Measurements from ENCODE around the gene TMBIM1. TPM values are rescaled to one million over a fixed set of nuclear protein-coding genes. Genes with fewer than 3 reads are reported as not detected.

Gene TMBIM1, protein sequence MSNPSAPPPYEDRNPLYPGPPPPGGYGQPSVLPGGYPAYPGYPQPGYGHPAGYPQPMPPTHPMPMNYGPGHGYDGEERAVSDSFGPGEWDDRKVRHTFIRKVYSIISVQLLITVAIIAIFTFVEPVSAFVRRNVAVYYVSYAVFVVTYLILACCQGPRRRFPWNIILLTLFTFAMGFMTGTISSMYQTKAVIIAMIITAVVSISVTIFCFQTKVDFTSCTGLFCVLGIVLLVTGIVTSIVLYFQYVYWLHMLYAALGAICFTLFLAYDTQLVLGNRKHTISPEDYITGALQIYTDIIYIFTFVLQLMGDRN
- polyA plus RNA-seq (ENCODE audit: insufficient read length), result 88.0 TPM
- long read RNA-seq, donor 1, transcript TMBIM1-201 (12 exons, 2,371 nt), result major isoform, 15 of 22 reads
- long read RNA-seq, donor 1, partial matches to known transcripts, result 6 of 22 reads
- long read RNA-seq, donor 1, other reads (novel, unspliced or antisense), result 0 of 22 reads
- long read RNA-seq, donor 2, transcript TMBIM1-201 (12 exons, 2,371 nt), result major isoform, 15 of 22 reads
- long read RNA-seq, donor 2, partial matches to known transcripts, result 5 of 22 reads
- long read RNA-seq, donor 2, other reads (novel, unspliced or antisense), result 0 of 22 reads
- long read RNA-seq, donor 3, transcript TMBIM1-201 (12 exons, 2,371 nt), result major isoform, 18 of 20 reads
- long read RNA-seq, donor 3, partial matches to known transcripts, result 0 of 20 reads
- long read RNA-seq, donor 3, other reads (novel, unspliced or antisense), result 0 of 20 reads
- long read RNA-seq, donor 4, partial matches to known transcripts, result 0 of 2 reads
- long read RNA-seq, donor 4, other reads (novel, unspliced or antisense), result 0 of 2 reads
- long read RNA-seq, donor 5, transcript TMBIM1-201 (12 exons, 2,371 nt), result major isoform, 33 of 34 reads
- long read RNA-seq, donor 5, partial matches to known transcripts, result 0 of 34 reads
- long read RNA-seq, donor 5, other reads (novel, unspliced or antisense), result 0 of 34 reads
- long read RNA-seq, donor 6, transcript TMBIM1-201 (12 exons, 2,371 nt), result major isoform, 14 of 21 reads
- long read RNA-seq, donor 6, partial matches to known transcripts, result 5 of 21 reads
- long read RNA-seq, donor 6, other reads (novel, unspliced or antisense), result 0 of 21 reads
- long read RNA-seq, donor 7, transcript TMBIM1-201 (12 exons, 2,371 nt), result major isoform, 25 of 27 reads
- long read RNA-seq, donor 7, partial matches to known transcripts, result 0 of 27 reads
- long read RNA-seq, donor 7, other reads (novel, unspliced or antisense), result 0 of 27 reads
- long read RNA-seq, donor 8, transcript TMBIM1-201 (12 exons, 2,371 nt), result major isoform, 9 of 10 reads
- long read RNA-seq, donor 8, partial matches to known transcripts, result 0 of 10 reads
- long read RNA-seq, donor 8, other reads (novel, unspliced or antisense), result 0 of 10 reads

DNA sequence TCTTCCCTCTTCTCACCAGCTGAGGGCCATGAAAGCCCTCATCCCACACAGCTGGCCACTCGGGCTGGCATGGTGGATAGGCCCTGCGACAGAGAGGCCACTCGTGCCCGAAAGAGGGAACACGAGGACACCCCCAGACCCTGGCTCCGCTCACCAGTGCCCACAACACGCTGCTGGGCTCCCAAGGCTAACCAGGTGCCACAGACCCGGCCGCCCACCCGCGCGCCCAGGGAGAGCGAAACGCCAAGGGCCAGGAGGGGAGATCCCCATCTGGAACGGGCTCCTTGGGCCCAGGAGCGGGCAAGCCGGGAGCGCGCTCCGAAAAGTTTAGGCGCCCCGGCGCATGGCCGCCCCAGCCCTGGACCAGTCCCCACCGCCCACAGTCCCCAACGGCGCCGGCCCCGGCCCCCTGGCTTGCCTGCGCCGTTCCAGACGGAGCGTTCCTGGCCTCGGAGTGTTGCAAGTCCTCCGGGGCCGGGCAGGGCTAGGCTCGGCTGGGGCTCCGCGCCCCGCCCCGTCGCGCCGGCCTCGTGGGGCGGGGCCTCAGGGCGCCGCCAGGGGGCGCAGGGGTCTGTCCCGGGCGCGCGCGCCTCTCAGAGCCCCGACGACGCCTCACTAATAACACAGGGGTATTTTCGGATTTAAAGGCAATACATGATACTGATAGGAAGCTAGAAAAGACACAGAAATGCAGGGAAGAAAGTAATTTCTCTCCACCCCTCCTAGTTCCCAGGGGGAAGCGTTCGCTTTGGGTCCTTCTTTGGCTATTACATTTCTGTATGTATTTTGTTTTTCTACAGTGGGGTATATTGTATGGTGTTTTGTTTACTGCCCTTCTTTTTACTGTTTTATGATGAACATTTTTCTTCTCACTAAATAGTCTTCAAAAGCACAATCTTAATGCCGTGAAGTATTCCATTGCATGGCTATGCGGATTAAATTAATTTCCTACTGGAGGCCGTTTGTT is at the start of gene TMBIM1:
TMBIM1 (minus strand) TSS at position 456 of the 967 bp plus-strand sequence. CDS start 10,362 bp downstream, outside the sequence.
- DNase-seq, result peak; percentile 74

DNA sequence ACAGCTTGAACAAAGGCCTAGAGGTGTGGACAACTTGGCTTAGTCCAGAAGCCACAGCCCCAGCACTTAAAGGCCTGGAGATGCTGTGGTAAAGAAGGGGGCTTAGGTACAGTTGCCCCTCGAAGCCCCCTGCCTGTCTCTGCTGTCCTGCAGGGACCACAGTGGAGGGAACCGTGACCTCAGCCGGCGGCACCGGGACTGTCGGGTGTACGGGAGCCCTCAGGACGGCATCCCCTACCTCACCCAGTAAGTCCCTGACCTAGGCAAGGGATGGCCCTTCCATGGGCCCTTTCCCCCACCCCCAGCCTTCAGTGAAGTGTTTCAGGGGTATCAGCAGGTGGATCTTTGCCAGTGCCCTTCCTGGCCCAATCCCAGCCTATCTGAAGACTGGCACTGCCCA is 49.1 kb upstream of the TMBIM1 start:
- no peak for DNase-seq

GRCh38 chr2:218340656-218341055 is 48.4 kb upstream of the TMBIM1 start:
- no peak for DNase-seq

GRCh38 chr2:218334531-218334930 is 42.2 kb upstream of the TMBIM1 start:
- no peak for DNase-seq

- no peak for DNase-seq
Measured at GRCh38 chr2:218332920-218333645, 40.8 kb upstream of the TMBIM1 start.

- no peak for DNase-seq
Measured at GRCh38 chr2:218332288-218332687, 40.0 kb upstream of the TMBIM1 start.

DNA sequence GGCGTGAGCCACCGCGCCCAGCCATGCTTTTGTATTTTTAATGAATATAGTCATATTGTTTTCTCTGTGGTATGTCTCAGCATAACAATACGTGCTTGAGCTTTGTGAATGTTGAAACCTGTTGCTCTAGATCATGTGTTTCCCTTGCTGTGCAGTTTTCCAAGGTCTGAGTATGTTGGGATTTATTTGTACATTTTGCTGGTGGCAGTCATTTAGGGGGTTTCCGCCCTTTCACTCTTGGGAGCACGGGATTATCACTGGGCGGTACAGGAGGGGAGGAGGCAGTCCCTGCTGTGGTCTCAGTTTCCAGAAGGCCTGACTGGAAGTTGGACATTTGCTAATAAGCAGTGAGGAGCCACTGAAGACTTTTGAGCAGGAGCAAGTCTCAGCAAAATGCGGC is 39.4 kb upstream of the TMBIM1 start:
- DNase-seq, result no peak

DNA sequence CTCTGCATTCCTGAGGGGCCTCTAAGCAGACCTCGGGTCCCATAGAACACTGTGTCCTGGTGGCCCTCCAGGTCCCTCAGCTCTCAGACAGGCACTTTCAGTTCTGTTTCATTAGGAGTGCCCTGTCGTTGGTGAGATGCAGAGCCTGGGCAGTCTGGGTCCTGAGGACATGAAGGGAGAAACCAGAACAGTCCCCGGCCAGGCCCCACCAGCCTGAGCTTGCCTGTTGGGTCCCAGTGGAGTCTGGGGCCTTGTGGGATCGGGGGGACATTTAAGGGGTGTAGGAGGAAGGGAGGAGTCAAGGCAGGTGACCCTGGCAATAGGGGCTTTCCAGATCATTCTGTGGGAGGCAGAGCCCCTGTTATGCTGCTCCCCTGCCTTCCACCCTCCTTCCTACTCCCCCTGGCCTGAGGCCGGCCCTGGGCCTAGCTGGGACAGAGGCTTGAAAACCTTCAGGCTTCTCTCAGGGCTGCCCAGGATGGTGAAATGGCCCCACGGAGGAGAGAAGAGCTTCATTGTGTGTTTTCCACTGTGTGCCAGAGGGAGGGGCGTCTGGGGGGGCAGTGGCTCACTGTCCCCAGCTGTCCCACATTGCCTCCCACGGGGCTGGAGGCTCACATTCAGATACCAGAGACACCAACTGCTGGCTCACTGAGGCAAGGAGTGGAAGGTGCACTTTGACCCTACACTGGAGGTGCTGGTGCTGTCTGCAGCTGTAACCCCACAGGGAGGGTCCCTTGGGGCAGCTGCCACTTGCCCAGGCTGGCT is 37.7 kb upstream of the TMBIM1 start:
- no peak for DNase-seq

GRCh38 chr2:218329027-218329825 is 36.9 kb upstream of the TMBIM1 start:
- no peak for DNase-seq

- no peak for DNase-seq
Measured at GRCh38 chr2:218328294-218328693, 36.0 kb upstream of the TMBIM1 start.

DNA sequence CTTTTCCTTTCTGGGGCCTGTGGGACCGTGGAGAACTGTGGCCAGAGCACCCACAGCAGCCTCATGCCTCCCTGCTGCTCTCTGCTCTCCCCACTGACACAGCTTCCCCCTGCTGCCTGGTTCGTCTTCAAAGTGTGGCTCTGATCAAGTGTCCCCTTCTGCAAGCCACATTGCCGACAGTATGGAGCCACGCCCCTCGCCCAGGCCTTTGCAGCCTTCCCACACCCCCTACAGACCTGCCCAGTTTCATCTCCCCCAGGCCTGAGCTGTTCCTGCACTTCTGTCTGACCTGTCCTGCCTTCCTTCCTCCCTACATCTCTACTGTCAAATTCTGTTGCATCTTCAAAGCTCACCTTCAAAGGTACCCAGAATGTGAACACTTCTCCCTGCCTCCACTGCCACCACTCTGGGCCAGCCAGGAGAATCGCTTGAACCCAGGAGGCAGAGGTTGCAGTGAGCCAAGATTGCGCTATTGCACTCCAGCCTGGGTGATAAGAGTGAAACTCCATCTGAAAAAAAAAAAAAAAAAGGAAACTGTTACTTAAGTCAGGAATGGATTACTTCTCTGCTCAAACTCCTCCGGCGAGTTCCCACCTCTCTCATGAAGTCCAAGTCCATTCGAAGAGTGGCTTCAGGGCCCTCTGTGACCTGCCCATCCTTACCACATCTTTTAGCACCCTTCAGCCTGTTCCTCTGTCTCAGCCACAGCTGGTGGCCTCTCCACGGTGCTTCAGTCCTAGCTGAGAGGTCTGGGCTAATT is 35.3 kb upstream of the TMBIM1 start:
- no peak for DNase-seq

DNA sequence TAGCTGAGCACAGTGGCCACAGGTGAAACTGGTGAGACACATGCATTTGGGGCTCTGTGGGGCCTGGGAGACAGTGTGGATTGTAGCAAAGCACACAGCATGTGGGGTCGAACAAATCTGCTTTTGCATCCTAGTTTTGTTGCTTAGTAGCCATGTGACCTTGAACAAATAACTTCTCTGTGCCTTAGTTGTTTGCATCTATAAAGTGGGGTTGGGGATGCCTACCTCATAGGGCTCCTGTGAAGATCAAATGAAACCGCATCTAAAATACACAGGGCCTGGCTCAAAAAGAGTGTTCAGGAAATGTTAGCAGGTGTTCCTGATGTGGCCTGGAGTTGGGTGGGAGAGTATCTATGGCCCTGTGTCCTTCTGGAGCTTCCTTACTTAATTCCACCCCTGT is 34.0 kb upstream of the TMBIM1 start:
- DNase-seq, result no peak

- DNase-seq, result no peak
Measured at GRCh38 chr2:218325566-218326160, 33.4 kb upstream of the TMBIM1 start.

- peak; percentile 77 for DNase-seq
Measured at GRCh38 chr2:218323526-218324472, 31.5 kb upstream of the TMBIM1 start.

GRCh38 chr2:218322768-218323525 is 30.6 kb upstream of the TMBIM1 start:
- peak; percentile 93 for DNase-seq
